Hepatocyte (in vitro differentiated cells): ENCODE measurements around the gene ARHGAP42. TPM values are rescaled to one million over a fixed set of nuclear protein-coding genes. Genes with fewer than 3 reads are reported as not detected.

Experiments used
- DNase-seq: peaks from one replicate; pipeline ENCODE4 v3.0.0-alpha.2; 2016; ENCODE audit warnings: low spot score
- H2AFZ ChIP-seq: fragments of 200-600 bp; sonication (generic); 2 replicates; pipeline ENCODE4 v1.6.0; 2016; ENCODE audit warnings: antibody characterized with exemption, mild to moderate bottlenecking
- H3K27ac ChIP-seq: fragments of 200-600 bp; sonication (generic); 2 replicates; pipeline ENCODE4 v1.5.1; 2016; ENCODE audit warnings: mild to moderate bottlenecking
- H3K27me3 ChIP-seq: fragments of 200-600 bp; sonication (generic); 2 replicates; pipeline ENCODE4 v1.6.1; 2016
- H3K36me3 ChIP-seq: fragments of 200-600 bp; sonication (generic); replicated peaks from 2 replicates; pipeline ENCODE4 v1.5.1; 2016; ENCODE audit warnings: low read depth; ENCODE audit not compliant: insufficient read depth
- H3K4me1 ChIP-seq: fragments of 200-600 bp; sonication (generic); 2 replicates; pipeline ENCODE4 v1.5.1; 2016; ENCODE audit warnings: mild to moderate bottlenecking, moderate library complexity; ENCODE audit not compliant: insufficient read depth
- H3K4me2 ChIP-seq: fragments of 200-600 bp; sonication (generic); 2 replicates; pipeline ENCODE4 v1.6.0; 2016
- H3K4me3 ChIP-seq: fragments of 200-600 bp; sonication (generic); 2 replicates; pipeline ENCODE4 v1.5.1; 2016; ENCODE audit warnings: mild to moderate bottlenecking
- H3K79me2 ChIP-seq: fragments of 200-600 bp; sonication (generic); 2 replicates; pipeline ENCODE4 v1.6.0; 2017; ENCODE audit warnings: mild to moderate bottlenecking
- H3K9me2 ChIP-seq: fragments of 200-600 bp; sonication (generic); replicated peaks from 2 replicates; pipeline ENCODE4 v1.6.0; 2017; ENCODE audit warnings: mild to moderate bottlenecking; ENCODE audit not compliant: insufficient read depth
- H3K9me3 ChIP-seq: fragments of 200-600 bp; sonication (generic); 2 replicates; pipeline ENCODE4 v1.5.1; 2016; ENCODE audit warnings: low read depth, mild to moderate bottlenecking
- H4K20me1 ChIP-seq: fragments of 200-600 bp; sonication (generic); 2 replicates; pipeline ENCODE4 v1.6.0; 2016; ENCODE audit warnings: mild to moderate bottlenecking; ENCODE audit not compliant: insufficient read depth, poor library complexity, severe bottlenecking
- EZH2 ChIP-seq: fragments of 200-600 bp; sonication (generic); IDR thresholded peaks from 2 replicates; pipeline ENCODE4 v1.6.1; 2016; ENCODE audit warnings: antibody characterized with exemption, mild to moderate bottlenecking, borderline replicate concordance
- EZH2phosphoT487 ChIP-seq: fragments of 200-600 bp; sonication (generic); IDR thresholded peaks from one replicate; pipeline ENCODE4 v1.6.1; 2018; ENCODE audit warnings: antibody characterized with exemption, mild to moderate bottlenecking, low read depth, moderate library complexity; ENCODE audit not compliant: unreplicated experiment, severe bottlenecking
- WGBS: methylation state at CpG from one replicate; pipeline ENCODE4 v1.1.6; 2016; ENCODE audit warnings: low lambda C conversion rate; ENCODE audit errors: missing lambda C conversion rate; 5-methylcytosine and 5-hydroxymethylcytosine counted together
- polyA plus RNA-seq: library from polyadenylated mRNA; unstranded; fragments of >200 nt; fragmentation: Nextera tagmentation; extraction: Ambion mirVana; gene quantifications from 2 replicates; pipeline ENCODE4 v1.2.1, GENCODE V29; 2016
- total RNA-seq: library from RNA; depleted of rRNA; stranded (reverse); fragments of >200 nt; gene quantifications from 2 replicates; pipeline ENCODE4 v1.2.3, GENCODE V29; 2014
- TF ChIP-seq, protein P1 (sequence below): fragments of 200-600 bp; sonication (generic); IDR thresholded peaks from 2 replicates; pipeline ENCODE4 v1.5.1; 2016; ENCODE audit warnings: antibody characterized with exemption, mild to moderate bottlenecking; ENCODE audit not compliant: poor library complexity

ARHGAP42 gene
- total and polyA plus RNA-seq, 2 experiments from 2014 or later: 8.7 to 26.5 TPM

DNA sequence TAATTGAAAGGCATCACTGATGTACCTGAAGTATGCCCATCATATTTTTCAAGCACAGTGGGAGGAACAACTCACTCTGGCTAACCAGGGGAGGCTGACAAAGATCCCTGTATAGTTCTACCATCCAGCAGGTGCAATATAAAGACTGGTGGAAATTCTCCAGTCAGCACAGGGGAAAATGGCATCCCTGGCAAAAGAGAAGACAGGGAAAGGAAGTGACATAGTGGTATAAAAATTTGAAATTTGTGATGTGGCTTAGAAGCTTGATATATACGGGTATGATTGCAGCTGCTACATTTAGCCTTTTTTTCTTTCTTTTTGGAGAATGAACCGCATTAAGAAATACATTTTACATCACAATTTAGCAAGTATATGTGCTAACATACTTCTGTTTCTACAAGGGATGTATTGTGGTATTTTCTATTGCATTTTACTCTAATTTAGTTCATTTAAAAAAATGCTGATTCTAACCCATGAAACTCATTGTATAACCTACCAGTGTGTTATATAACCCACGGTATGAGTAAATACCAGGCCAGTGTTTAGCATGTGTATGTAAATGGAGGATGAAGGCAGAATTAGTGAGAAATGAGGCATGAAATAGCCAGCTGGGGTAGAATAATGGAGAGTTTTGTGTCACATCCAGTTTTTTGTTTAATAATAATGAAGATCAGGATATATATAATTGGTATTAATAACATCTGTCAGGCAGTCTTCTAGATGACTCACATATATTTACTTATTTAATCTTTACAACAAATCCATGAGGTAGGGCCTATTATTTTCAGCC, 186.1 kb downstream of the ARHGAP42 start:
- Histone ChIP-seq H3K79me2 (no peaks in the 10 kb centered on the region), H3K4me1 (peaks cover 4% of the 10 kb centered on the region), H4K20me1 (no peaks in the 10 kb centered on the region), H3K27ac (no peak overlapping the region), H3K36me3 (no peaks in the 10 kb centered on the region), H3K4me3 (no peak overlapping the region), H3K9me3 (no peaks in the 10 kb centered on the region), H3K4me2 (no peak overlapping the region), H3K27me3 (no peaks in the 10 kb centered on the region), H3K9me2 (no peaks in the 10 kb centered on the region), H2AFZ (no peak overlapping the region)
- no peak for DNase-seq
- 92% methylated on average over 3 of the region's 3 CpGs for WGBS
- TF ChIP-seq, protein P1, sequence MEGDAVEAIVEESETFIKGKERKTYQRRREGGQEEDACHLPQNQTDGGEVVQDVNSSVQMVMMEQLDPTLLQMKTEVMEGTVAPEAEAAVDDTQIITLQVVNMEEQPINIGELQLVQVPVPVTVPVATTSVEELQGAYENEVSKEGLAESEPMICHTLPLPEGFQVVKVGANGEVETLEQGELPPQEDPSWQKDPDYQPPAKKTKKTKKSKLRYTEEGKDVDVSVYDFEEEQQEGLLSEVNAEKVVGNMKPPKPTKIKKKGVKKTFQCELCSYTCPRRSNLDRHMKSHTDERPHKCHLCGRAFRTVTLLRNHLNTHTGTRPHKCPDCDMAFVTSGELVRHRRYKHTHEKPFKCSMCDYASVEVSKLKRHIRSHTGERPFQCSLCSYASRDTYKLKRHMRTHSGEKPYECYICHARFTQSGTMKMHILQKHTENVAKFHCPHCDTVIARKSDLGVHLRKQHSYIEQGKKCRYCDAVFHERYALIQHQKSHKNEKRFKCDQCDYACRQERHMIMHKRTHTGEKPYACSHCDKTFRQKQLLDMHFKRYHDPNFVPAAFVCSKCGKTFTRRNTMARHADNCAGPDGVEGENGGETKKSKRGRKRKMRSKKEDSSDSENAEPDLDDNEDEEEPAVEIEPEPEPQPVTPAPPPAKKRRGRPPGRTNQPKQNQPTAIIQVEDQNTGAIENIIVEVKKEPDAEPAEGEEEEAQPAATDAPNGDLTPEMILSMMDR: no peak
- no peak for TF ChIP-seq EZH2phosphoT487

DNA sequence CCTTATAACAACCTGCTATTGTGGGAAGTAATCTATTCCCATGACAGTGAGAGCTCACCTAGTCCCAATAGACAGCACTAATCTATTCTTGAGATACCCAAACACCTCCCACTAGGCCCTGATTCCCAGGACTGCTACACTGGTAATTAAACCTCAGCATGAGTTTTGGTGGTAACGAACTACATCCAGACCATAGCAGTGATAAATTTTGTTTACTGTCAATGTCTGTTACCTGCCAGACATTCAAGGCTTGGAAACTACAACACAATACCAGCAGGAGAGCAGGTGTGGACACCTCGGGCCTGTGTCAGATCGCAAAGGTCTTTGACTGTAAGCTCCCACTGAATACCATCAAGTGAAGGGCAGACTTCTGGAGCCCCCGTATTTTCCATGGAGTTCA, 187.1 kb downstream of the ARHGAP42 start:
- H3K9me3 ChIP-seq: no peaks in the 10 kb centered on the region
- H3K79me2 ChIP-seq: no peaks in the 10 kb centered on the region
- 95% methylated on average over 4 of the region's 4 CpGs for WGBS
- H3K27ac ChIP-seq: no peak overlapping the region
- H3K27me3 ChIP-seq: no peaks in the 10 kb centered on the region
- no peaks in the 10 kb centered on the region for H3K36me3 ChIP-seq
- no peak overlapping the region for H3K4me2 ChIP-seq
- no peak overlapping the region for H3K4me3 ChIP-seq
- no peak for DNase-seq
- no peak overlapping the region for H2AFZ ChIP-seq
- no peaks in the 10 kb centered on the region for H4K20me1 ChIP-seq
- peaks cover 4% of the 10 kb centered on the region for H3K4me1 ChIP-seq
- TF ChIP-seq EZH2phosphoT487: no peak
- TF ChIP-seq, protein P1: no peak
- TF ChIP-seq EZH2: no peak
- H3K9me2 ChIP-seq: no peaks in the 10 kb centered on the region

DNA sequence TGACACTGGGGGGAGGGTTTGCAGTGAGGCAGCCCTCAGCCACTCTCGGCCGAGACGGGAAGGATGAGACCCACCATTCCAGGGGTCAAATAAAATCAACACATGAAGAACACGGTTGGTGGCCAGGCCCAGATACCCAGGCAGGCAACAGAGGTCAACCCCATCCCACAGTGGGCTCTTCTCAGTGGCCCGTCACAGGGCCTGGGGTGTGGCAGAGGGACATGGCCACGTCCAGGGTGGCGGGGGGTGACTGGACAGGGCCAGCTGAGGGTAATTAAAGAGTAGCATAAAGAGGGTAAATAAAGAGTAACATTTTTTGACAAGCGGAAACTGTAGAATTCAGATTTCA, 188.4 kb downstream of the ARHGAP42 start:
- no peak overlapping the region for H2AFZ ChIP-seq
- H3K79me2 ChIP-seq: no peaks in the 10 kb centered on the region
- TF ChIP-seq, protein P1: no peak
- TF ChIP-seq EZH2phosphoT487 (no peak), EZH2 (no peak)
- no peaks in the 10 kb centered on the region for H3K9me2 ChIP-seq
- WGBS: 97% methylated on average over 8 of the region's 8 CpGs
- no peak overlapping the region for H3K4me3 ChIP-seq
- no peaks in the 10 kb centered on the region for H3K4me1 ChIP-seq
- no peak for DNase-seq
- H3K4me2 ChIP-seq: no peak overlapping the region
- no peaks in the 10 kb centered on the region for H3K36me3 ChIP-seq
- H4K20me1 ChIP-seq: no peaks in the 10 kb centered on the region
- no peak overlapping the region for H3K27ac ChIP-seq
- no peaks in the 10 kb centered on the region for H3K9me3 ChIP-seq
- H3K27me3 ChIP-seq: no peaks in the 10 kb centered on the region
